HG02981 (cell line): ENCODE results near the gene ZBTB2.
"Not testable (repeated sequence)": the region's sequence is repeated elsewhere in the genome, so short reads cannot be mapped to it uniquely, and the experiment has no call there.

Experiments used
- ATAC-seq: cut with Tn5 transposase; IDR thresholded peaks from one replicate; pipeline ENCODE4 v1.9.1; 2021; ENCODE audit warnings: mild to moderate bottlenecking, moderate library complexity; ENCODE audit not compliant: unreplicated experiment

Gene ZBTB2

GRCh38 chr6:151374036-151374683 is 17.2 kb downstream of the ZBTB2 start:
- ATAC-seq, result no peak

GRCh38 chr6:151372164-151372563 is 19.2 kb downstream of the ZBTB2 start:
- ATAC-seq, result no peak

- no peak for ATAC-seq
Observed at GRCh38 chr6:151370509-151371078, 20.8 kb downstream of the ZBTB2 start.

- ATAC-seq, result no peak
Observed at GRCh38 chr6:151365233-151365632, 26.1 kb downstream of the ZBTB2 start.

GRCh38 chr6:151359486-151359885 is 31.9 kb downstream of the ZBTB2 start:
- ATAC-seq, result no peak

GRCh38 chr6:151358475-151358874 is 32.9 kb downstream of the ZBTB2 start:
- ATAC-seq, result no peak

- ATAC-seq, result no peak
Observed at GRCh38 chr6:151357758-151358436, 33.5 kb downstream of the ZBTB2 start.

GRCh38 chr6:151356983-151357382 is 34.4 kb downstream of the ZBTB2 start:
- not testable (repeated sequence) for ATAC-seq

- no peak for ATAC-seq
Observed at GRCh38 chr6:151353795-151354194, 37.6 kb downstream of the ZBTB2 start.

- ATAC-seq, result no peak
Observed at GRCh38 chr6:151352410-151353396, 38.7 kb downstream of the ZBTB2 start.

- no peak for ATAC-seq
Observed at GRCh38 chr6:151351731-151352130, 39.6 kb downstream of the ZBTB2 start.

- no peak for ATAC-seq
Observed at GRCh38 chr6:151351146-151351700, 40.1 kb downstream of the ZBTB2 start.

GRCh38 chr6:151350442-151351145 is 40.8 kb downstream of the ZBTB2 start:
- no peak for ATAC-seq

- ATAC-seq, result no peak
Observed at GRCh38 chr6:151349651-151350270, 41.6 kb downstream of the ZBTB2 start.

GRCh38 chr6:151342750-151343149 is 48.6 kb downstream of the ZBTB2 start:
- not testable (repeated sequence) for ATAC-seq

- ATAC-seq, result no peak
Observed at GRCh38 chr6:151341476-151342195, 49.7 kb downstream of the ZBTB2 start.

- ATAC-seq, result no peak
Observed at GRCh38 chr6:151340219-151340978, 51.0 kb downstream of the ZBTB2 start.

GRCh38 chr6:151339369-151339768 is 52.0 kb downstream of the ZBTB2 start:
- ATAC-seq, result no peak
